ENCODE data around the gene MYRFL. TPM values are rescaled to one million over a fixed set of nuclear protein-coding genes. Genes with fewer than 3 reads are reported as not detected.

Gene MYRFL
- total and polyA plus RNA-seq, 2 of the 8 experiments (the other 6 are each of a cell fraction or from before 2014, with no cell fraction given) = 1.1 to 2.0 TPM

GRCh38 chr12:69789351-69789750, 35.7 kb upstream of the MYRFL start:
- no peak overlapping the region for H2AK5ac ChIP-seq (ENCODE audit: low read depth, low read length)
- H4K20me1 ChIP-seq (replicated peaks in 1 of 2; ENCODE audit: control insufficient read depth in 1 of 2, insufficient read depth in 2 of 2, low read length in 2 of 2) = no peaks in the 10 kb centered on the region
- H3K4me2 ChIP-seq (ENCODE audit: insufficient read depth in 1 of 2, low read depth in 2 of 2, low read length in 2 of 2) = no peak overlapping the region
- no peak overlapping the region for H2BK20ac ChIP-seq (ENCODE audit: low read length)
- no peak overlapping the region for H4K91ac ChIP-seq (replicated peaks; ENCODE audit: insufficient read length, low read length)
- no peak overlapping the region for H3K56ac ChIP-seq (replicated peaks; ENCODE audit: insufficient read length, low read depth, low read length)
- H3K4me3 ChIP-seq (ENCODE audit: extremely low read depth in 1 of 4, insufficient read depth in 2 of 4, low read depth in 3 of 4, low read length in 4 of 4) = no peak overlapping the region
- no peak overlapping the region for H4K8ac ChIP-seq (ENCODE audit: extremely low read depth, insufficient read depth, low read length)
- no peak overlapping the region for H2BK5ac ChIP-seq (ENCODE audit: low read depth, low read length)
- no peak overlapping the region for H3K9ac ChIP-seq (replicated peaks in 1 of 4; ENCODE audit: extremely low read depth in 1 of 4, low read depth in 3 of 4, low read length in 3 of 4)
- H2BK120ac ChIP-seq (replicated peaks; ENCODE audit: low read depth, low read length) = no peak overlapping the region
- H3K9me3 ChIP-seq (ENCODE audit: insufficient read depth in 2 of 2, low read depth in 1 of 2, low read length in 1 of 2) = peaks cover 0 to 16% of the 10 kb centered on the region in 2 experiments; a peak in 3 of 4 replicates
- H2BK12ac ChIP-seq (ENCODE audit: low read depth, low read length) = no peak overlapping the region
- no peak overlapping the region for H3K27ac ChIP-seq (ENCODE audit: low read depth, low read length)
- H3K79me1 ChIP-seq (ENCODE audit: low read depth, low read length) = no peaks in the 10 kb centered on the region
- H3K36me3 ChIP-seq (ENCODE audit: control insufficient read depth in 2 of 4, insufficient read depth in 4 of 4, low read length in 3 of 4) = peaks cover 0 to 11% (median 4%) of the 10 kb centered on the region in 4 experiments; a peak in 3 of 8 replicates
- DNase-seq (ENCODE audit: low read depth in 1 of 2, low spot score in 2 of 2) (no peak), FAIRE-seq (no peak)
- CTCF ChIA-PET (ENCODE audit: partially characterized antibody) = interaction anchor here (1.0 kb wide), 1 partner anchor 10 kb away, joined by 4 read pairs; no protein-coding TSS in a partner anchor
- H3K23ac ChIP-seq (ENCODE audit: insufficient read length) = no peak overlapping the region
- no peak overlapping the region for H2AFZ ChIP-seq (ENCODE audit: low read length)
- H3K27me3 ChIP-seq (replicated peaks in 1 of 4; ENCODE audit: control insufficient read depth in 3 of 4, extremely low read depth in 1 of 4, insufficient read depth in 3 of 4, low read length in 3 of 4) = peaks cover 0 to 1% (median 0%) of the 10 kb centered on the region in 4 experiments; a peak in 1 of 7 replicates
- H4K5ac ChIP-seq (ENCODE audit: insufficient read length, low read depth, low read length) = no peak overlapping the region
- no peak overlapping the region for H3K18ac ChIP-seq (ENCODE audit: extremely low read depth, low read length)
- H3K14ac ChIP-seq (ENCODE audit: insufficient read length) = no peak overlapping the region
- no peak overlapping the region for H3K4ac ChIP-seq (replicated peaks; ENCODE audit: insufficient read length, low read depth, low read length)
- no peaks in the 10 kb centered on the region for H3K79me2 ChIP-seq (ENCODE audit: control insufficient read depth in 1 of 2, insufficient read depth in 2 of 2, low read length in 2 of 2)
- no peaks in the 10 kb centered on the region for H3K4me1 ChIP-seq (replicated peaks in 1 of 4; ENCODE audit: control insufficient read depth in 3 of 4, insufficient read depth in 4 of 4, low read length in 3 of 4)
- POLR2A ChIA-PET (ENCODE audit: partially characterized antibody) = no interaction called here
- no peaks in the 10 kb centered on the region for H3K23me2 ChIP-seq (ENCODE audit: low read depth, low read length)
- H2BK15ac ChIP-seq (ENCODE audit: low read length) = no peak overlapping the region
- no peak for TF ChIP-seq YY1 (IDR thresholded peaks at IDR 0.05; ENCODE audit: low read depth, low read length)
- no peak for TF ChIP-seq FOSL1 (IDR thresholded peaks at IDR 0.05; ENCODE audit: insufficient read depth, low read depth, low read length)
- no peak for TF ChIP-seq SAP30 (IDR thresholded peaks at IDR 0.05; ENCODE audit: insufficient read depth, insufficient replicate concordance, low read length)
- TF ChIP-seq ASH2L (IDR thresholded peaks at IDR 0.05; ENCODE audit: low read length) = no peak
- no peak for TF ChIP-seq ATF2 (IDR thresholded peaks at IDR 0.05; ENCODE audit: low read length)
- TF ChIP-seq CEBPB (IDR thresholded peaks at IDR 0.05; ENCODE audit: low read depth, low read length) = no peak
- TF ChIP-seq TBP (IDR thresholded peaks at IDR 0.05; ENCODE audit: low read depth, low read length) = no peak
- TF ChIP-seq BRCA1 (IDR thresholded peaks at IDR 0.05; ENCODE audit: low read depth, low read length) = no peak
- no peak for TF ChIP-seq CHD2 (IDR thresholded peaks at IDR 0.05; ENCODE audit: low read length)
- TF ChIP-seq, protein P1, sequence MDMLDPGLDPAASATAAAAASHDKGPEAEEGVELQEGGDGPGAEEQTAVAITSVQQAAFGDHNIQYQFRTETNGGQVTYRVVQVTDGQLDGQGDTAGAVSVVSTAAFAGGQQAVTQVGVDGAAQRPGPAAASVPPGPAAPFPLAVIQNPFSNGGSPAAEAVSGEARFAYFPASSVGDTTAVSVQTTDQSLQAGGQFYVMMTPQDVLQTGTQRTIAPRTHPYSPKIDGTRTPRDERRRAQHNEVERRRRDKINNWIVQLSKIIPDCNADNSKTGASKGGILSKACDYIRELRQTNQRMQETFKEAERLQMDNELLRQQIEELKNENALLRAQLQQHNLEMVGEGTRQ (IDR thresholded peaks at IDR 0.05; ENCODE audit: low read length) = no peak
- TF ChIP-seq TAF1 (IDR thresholded peaks at IDR 0.05; ENCODE audit: low read depth, low read length) = no peak
- no peak for TF ChIP-seq SP2 (IDR thresholded peaks at IDR 0.05; ENCODE audit: low read length)
- no peak for TF ChIP-seq SP4 (IDR thresholded peaks at IDR 0.05; ENCODE audit: low read length)
- no peak for TF ChIP-seq MAFK (IDR thresholded peaks at IDR 0.05; ENCODE audit: low read depth, low read length)
